Panc1 (cell line): ENCODE measurements around the gene NAA11. TPM values are rescaled to one million over a fixed set of nuclear protein-coding genes. Genes with fewer than 3 reads are reported as not detected.

Experiments
- ATAC-seq: fragments of 200-7000 bp; cut with Tn5 transposase; 2 replicates; pipeline ENCODE4 v1.9.1; 2020; ENCODE audit warnings: mild to moderate bottlenecking, moderate library complexity
- BruUV-seq: library from RNA; stranded (reverse); fragments of 400-500 nt; replicated peaks from 2 replicates; lab custom pipeline; 2021; lab: Mats Ljungman, UMichigan
- CTCF ChIA-PET: fragments of 300-600 bp; sonication (Branson Sonifier 250); formaldehyde crosslinking; loops from one replicate; lab custom pipeline; 2022; ENCODE audit warnings: antibody characterized with exemption; lab: Charles Lee
- POLR2A ChIA-PET: fragments of 300-600 bp; sonication (Branson Sonifier 250); formaldehyde crosslinking; loops from one replicate; lab custom pipeline; 2022; ENCODE audit warnings: antibody characterized with exemption; lab: Charles Lee
- DNase-seq: peaks from one replicate; pipeline ENCODE4 v3.0.0-alpha.2; 2010; ENCODE audit warnings: low read depth, low spot score
- H3K27ac ChIP-seq: 2 replicates; pipeline ENCODE4 v1.5.1; 2011; ENCODE audit warnings: mild to moderate bottlenecking, low read length, inconsistent platforms
- H3K27me3 ChIP-seq: fragments of 200-500 bp; sonication (Bioruptor generic); 2 replicates; pipeline ENCODE4 v1.6.0; 2014; ENCODE audit warnings: low read length, inconsistent platforms; ENCODE audit not compliant: control insufficient read depth, insufficient read depth
- H3K36me3 ChIP-seq: fragments of 200-500 bp; sonication (Bioruptor generic); 2 replicates; pipeline ENCODE4 v1.5.1; 2014; ENCODE audit warnings: inconsistent platforms, mild to moderate bottlenecking, low read length, moderate library complexity; ENCODE audit not compliant: control insufficient read depth, insufficient read depth
- H3K4me1 ChIP-seq: 2 replicates; pipeline ENCODE4 v1.5.1; 2011; ENCODE audit warnings: inconsistent platforms, mild to moderate bottlenecking, low read length, moderate library complexity; ENCODE audit not compliant: control insufficient read depth, insufficient read depth
- H3K4me3 ChIP-seq, 2 experiments: 2 replicates each; pipeline ENCODE4 v1.5.1; 2011 to 2012; ENCODE audit warnings: low read depth in 2 of 2, low read length in 2 of 2, mild to moderate bottlenecking in 2 of 2, inconsistent platforms in 1 of 2, moderate library complexity in 1 of 2
- H3K9me3 ChIP-seq: fragments of 200-500 bp; sonication (Bioruptor generic); 2 replicates; pipeline ENCODE4 v1.5.1; 2014; ENCODE audit warnings: low read depth, mild to moderate bottlenecking, inconsistent platforms, low read length, moderate library complexity; ENCODE audit not compliant: control insufficient read depth, insufficient read depth
- CTCF ChIP-seq: fragments of 450-650 bp; IDR thresholded peaks from 2 replicates; pipeline ENCODE4 v1.5.1; 2017; ENCODE audit warnings: mild to moderate bottlenecking
- POLR2AphosphoS5 ChIP-seq: IDR thresholded peaks from 2 replicates; pipeline ENCODE4 v1.6.1; 2012; ENCODE audit warnings: mild to moderate bottlenecking, low read depth, low read length, moderate library complexity
- REST ChIP-seq, 2 experiments: IDR thresholded peaks; 2 replicates each; pipeline ENCODE4 v1.6.1; 2011 to 2012; ENCODE audit warnings: low read depth in 2 of 2, control low read depth in 1 of 2, low read length in 1 of 2, mild to moderate bottlenecking in 1 of 2, moderate library complexity in 1 of 2; ENCODE audit not compliant: insufficient read depth in 1 of 2
- SIN3A ChIP-seq: IDR thresholded peaks from 2 replicates; pipeline ENCODE4 v1.6.1; 2012; ENCODE audit warnings: low read depth, mild to moderate bottlenecking, low read length, moderate library complexity, borderline replicate concordance; ENCODE audit not compliant: insufficient read depth
- TCF7L2 ChIP-seq: IDR thresholded peaks from 2 replicates; pipeline ENCODE4 v1.6.1; 2011; ENCODE audit warnings: mild to moderate bottlenecking, low read depth, low read length, inconsistent platforms
- in situ Hi-C: cut with HindIII; loops from 2 replicates; pipeline ENCODE4 v1.10.0; 2016; ENCODE audit warnings: low sequenced_read_pairs, low pct_unique_long_range_greater_than_20kb
- intact Hi-C: fragments of 100-400 bp; cut with micrococcal nuclease; formaldehyde crosslinking; loops from one replicate; pipeline ENCODE4 v1.10.0; 2022; ENCODE audit not compliant: unreplicated experiment
- total RNA-seq: library from RNA; stranded (reverse); gene quantifications from one replicate; pipeline ENCODE4 v1.2.1, GENCODE V29; 2021; ENCODE audit not compliant: unreplicated experiment

NAA11 gene
- total RNA-seq, 1 experiment from 2014 or later: not detected

- no peak for ATAC-seq
- Histone ChIP-seq H3K4me3 (no peak overlapping the region), H3K27me3 (no peaks in the 10 kb centered on the region; the same call in 1 of the 2 replicates), H3K9me3 (no peaks in the 10 kb centered on the region), H3K27ac (no peak overlapping the region), H3K4me1 (no peaks in the 10 kb centered on the region), H3K36me3 (no peaks in the 10 kb centered on the region)
- DNase-seq: no peak
- in situ Hi-C loops: no loop called here
- no TSS peak for BruUV-seq
- ChIA-PET CTCF (no interaction called here), POLR2A (no interaction called here)
- intact Hi-C loops: no loop called here
- TF ChIP-seq POLR2AphosphoS5 (no peak), REST (IDR thresholded peaks at IDR 0.05; ENCODE audit: insufficient read depth in 1 of 2, low read depth in 2 of 2, low read length in 1 of 2) (no peak)
Observed at GRCh38 chr4:79290376-79290775, 35.5 kb downstream of the NAA11 start.

- intact Hi-C loops (no loop called here), in situ Hi-C loops (no loop called here)
- no peaks in the 10 kb centered on the region for H3K4me1 ChIP-seq
- ChIA-PET POLR2A (no interaction called here), CTCF (no interaction called here)
- no TSS peak for BruUV-seq
- no peak overlapping the region for H3K4me3 ChIP-seq
- DNase-seq (no peak), ATAC-seq (no peak)
- no peaks in the 10 kb centered on the region for H3K36me3 ChIP-seq
- no peaks in the 10 kb centered on the region for H3K9me3 ChIP-seq
- no peak overlapping the region for H3K27ac ChIP-seq
- no peaks in the 10 kb centered on the region; the same call in 1 of the 2 replicates for H3K27me3 ChIP-seq
- TF ChIP-seq SIN3A (no peak), REST (IDR thresholded peaks at IDR 0.05; ENCODE audit: insufficient read depth in 1 of 2, low read depth in 2 of 2, low read length in 1 of 2) (no peak), POLR2AphosphoS5 (no peak), TCF7L2 (no peak), CTCF (no peak)
Observed at GRCh38 chr4:79288185-79288584, 37.7 kb downstream of the NAA11 start.
